Skeletal muscle satellite cell (primary cell): ENCODE data around the gene ZNF614.
A peak's percentile ranks its signal among the peaks of the same experiment; 100 is the strongest.
"Not testable (repeated sequence)": the region's sequence is repeated elsewhere in the genome, so short reads cannot be mapped to it uniquely, and the experiment has no call there.

Experiments used
- H3K27me3 ChIP-seq: 2 replicates; pipeline ENCODE4 v1.7.0; 2013; ENCODE audit warnings: low read length; ENCODE audit not compliant: control insufficient read depth, insufficient read depth
- H3K36me3 ChIP-seq: 2 replicates; pipeline ENCODE4 v1.7.0; 2013; ENCODE audit warnings: mild to moderate bottlenecking, control low read depth, low read length; ENCODE audit not compliant: insufficient read depth
- H3K4me1 ChIP-seq: 2 replicates; pipeline ENCODE4 v1.7.0; 2013; ENCODE audit warnings: low read length; ENCODE audit not compliant: control insufficient read depth, insufficient read depth
- H3K4me2 ChIP-seq: 2 replicates; pipeline ENCODE4 v1.7.0; 2013; ENCODE audit warnings: mild to moderate bottlenecking, low read length
- H3K4me3 ChIP-seq: 2 replicates; pipeline ENCODE4 v1.7.0; 2013; ENCODE audit warnings: low read length
- H3K9ac ChIP-seq: 2 replicates; pipeline ENCODE4 v1.7.0; 2013; ENCODE audit warnings: mild to moderate bottlenecking, low read depth, low read length, moderate library complexity
- H3K9me3 ChIP-seq: replicated peaks from 2 replicates; pipeline ENCODE4 v1.7.0; 2013; ENCODE audit warnings: mild to moderate bottlenecking, control low read depth, low read length

The ZNF614 gene

DNA sequence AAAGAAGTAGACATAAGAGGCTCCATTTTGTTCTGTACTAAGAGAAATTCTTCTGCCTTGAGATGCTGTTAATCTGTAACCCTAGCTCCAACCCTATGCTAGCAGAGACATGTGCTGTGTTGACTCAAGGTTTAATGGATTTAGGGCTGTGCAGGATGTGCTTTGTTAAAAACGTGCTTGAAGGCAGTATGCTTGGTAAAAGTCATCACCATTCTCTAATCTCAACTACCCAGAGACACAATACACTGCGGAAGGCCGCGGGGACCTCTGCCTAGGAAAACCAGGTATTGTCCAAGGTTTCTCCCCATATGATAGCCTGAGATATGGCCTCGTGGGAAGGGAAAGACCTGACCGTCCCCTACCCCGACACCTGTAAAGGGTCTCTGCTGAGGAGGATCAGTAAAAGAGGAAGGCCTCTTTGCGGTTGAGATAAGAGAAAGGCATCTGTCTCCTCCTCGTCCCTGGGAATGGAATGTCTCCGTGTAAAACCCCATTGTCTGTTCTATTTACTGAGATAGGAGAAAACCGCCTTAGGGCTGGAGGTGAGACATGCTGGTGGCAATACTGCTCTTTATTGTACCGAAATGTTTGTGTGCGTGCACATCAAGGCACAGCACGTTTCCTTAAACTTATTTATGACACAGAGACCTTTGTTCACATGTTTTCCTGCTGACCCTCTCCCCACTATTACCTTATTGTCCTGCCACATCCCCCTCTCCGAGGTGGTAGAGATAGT lies 1.8 kb downstream of the ZNF614 start:
- H3K4me1 ChIP-seq, H3K9ac ChIP-seq, H3K27me3 ChIP-seq, H3K9me3 ChIP-seq, H3K4me2 ChIP-seq, H3K4me3 ChIP-seq: not testable (repeated sequence)
- H3K36me3 ChIP-seq: peaks cover 36% of the 10 kb centered on the region

DNA sequence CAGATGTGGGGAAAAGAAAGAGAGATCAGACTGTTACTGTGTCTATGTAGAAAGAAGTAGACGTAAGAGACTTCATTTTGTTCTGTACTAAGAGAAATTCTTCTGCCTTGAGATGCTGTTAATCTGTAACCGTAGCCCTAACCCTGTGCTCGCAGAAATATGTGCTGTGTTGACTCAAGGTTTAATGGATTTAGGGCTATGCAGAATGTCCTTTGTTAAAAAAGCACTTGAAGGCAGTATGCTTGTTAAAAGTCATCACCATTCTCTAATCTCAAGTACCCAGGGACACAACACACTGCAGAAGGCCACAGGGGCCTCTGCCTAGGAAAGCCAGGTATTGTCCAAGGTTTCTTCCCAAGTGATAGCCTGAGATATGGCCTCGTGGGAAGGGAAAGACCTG lies 3.7 kb downstream of the ZNF614 start:
- not testable (repeated sequence) for H3K9ac ChIP-seq, H3K9me3 ChIP-seq, H3K4me2 ChIP-seq, H3K4me1 ChIP-seq, H3K27me3 ChIP-seq, H3K4me3 ChIP-seq
- peaks cover 55% of the 10 kb centered on the region for H3K36me3 ChIP-seq

DNA sequence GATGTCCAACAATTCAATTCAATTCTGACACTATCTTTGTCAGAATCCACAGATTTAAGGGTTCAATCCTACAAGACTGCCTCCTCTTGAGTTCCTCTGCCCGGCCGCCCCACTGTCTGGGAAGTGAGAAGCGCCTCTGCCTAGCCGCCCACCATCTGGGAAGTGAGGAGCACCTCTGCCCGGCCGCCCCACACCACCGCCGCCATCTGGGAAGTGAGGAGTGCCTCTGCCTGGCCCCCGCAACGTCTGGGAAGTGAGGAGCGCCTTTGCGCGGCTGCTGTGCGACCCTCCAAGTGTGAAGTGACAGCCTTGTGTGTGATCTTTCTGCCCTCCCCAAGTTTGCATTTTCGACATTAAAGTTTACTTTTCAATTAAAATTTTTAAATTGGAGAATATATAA lies 6.0 kb downstream of the ZNF614 start:
- no peaks in the 10 kb centered on the region for H3K27me3 ChIP-seq
- H3K9me3 ChIP-seq: peaks cover 12% of the 10 kb centered on the region
- H3K4me1 ChIP-seq: peaks cover under 1% of the 10 kb centered on the region
- peaks cover 76% of the 10 kb centered on the region for H3K36me3 ChIP-seq
- no peak overlapping the region for H3K4me2 ChIP-seq
- H3K9ac ChIP-seq: no peak overlapping the region
- H3K4me3 ChIP-seq: no peak overlapping the region

DNA sequence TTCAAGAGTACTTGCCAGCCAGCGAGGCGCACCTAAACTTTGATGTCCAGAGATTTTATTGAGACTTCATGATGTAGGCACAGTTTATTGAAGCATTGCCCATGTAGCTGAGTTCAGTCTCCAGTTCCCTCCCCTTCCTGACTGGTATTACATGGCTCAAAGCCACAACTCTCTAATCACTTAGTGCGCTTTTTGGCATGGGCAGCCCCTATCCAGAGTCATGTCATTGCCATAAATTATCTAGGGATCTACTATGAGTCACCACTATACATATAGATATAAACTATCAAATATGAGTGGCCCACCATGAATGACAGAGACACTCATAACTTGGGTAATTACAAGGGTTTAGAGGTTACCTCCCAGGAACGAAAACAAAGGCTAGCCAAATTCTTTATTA lies 7.7 kb downstream of the ZNF614 start:
- H3K4me1 ChIP-seq: no peaks in the 10 kb centered on the region
- no peak overlapping the region for H3K4me2 ChIP-seq
- peaks cover 87% of the 10 kb centered on the region for H3K36me3 ChIP-seq
- no peak overlapping the region for H3K9ac ChIP-seq
- H3K9me3 ChIP-seq: peaks cover 20% of the 10 kb centered on the region
- H3K4me3 ChIP-seq: no peak overlapping the region
- H3K27me3 ChIP-seq: no peaks in the 10 kb centered on the region

DNA sequence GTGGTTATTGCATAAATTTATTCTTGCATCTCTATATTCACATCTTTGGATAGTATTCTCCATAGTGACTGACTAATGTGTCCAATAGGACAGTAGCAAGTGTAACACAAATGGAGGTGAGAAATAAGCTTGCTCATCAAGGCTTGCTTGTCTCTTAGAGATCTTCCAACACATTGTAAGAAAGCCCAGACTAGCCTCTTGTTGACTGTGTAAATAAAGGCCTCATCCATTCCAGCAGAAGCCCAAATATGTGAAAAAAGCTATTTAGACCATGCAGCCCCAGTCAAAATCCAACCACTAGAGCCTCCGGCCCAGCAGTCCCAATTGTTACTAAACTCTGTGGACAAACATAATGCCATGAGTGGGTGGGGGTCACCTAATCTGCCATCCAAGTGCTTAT lies 17.5 kb downstream of the ZNF614 start:
- no peak overlapping the region for H3K4me3 ChIP-seq
- no peak overlapping the region for H3K9ac ChIP-seq
- peaks cover 19% of the 10 kb centered on the region for H3K36me3 ChIP-seq
- no peaks in the 10 kb centered on the region for H3K9me3 ChIP-seq
- H3K4me2 ChIP-seq: no peak overlapping the region
- no peaks in the 10 kb centered on the region for H3K4me1 ChIP-seq
- no peaks in the 10 kb centered on the region for H3K27me3 ChIP-seq

DNA sequence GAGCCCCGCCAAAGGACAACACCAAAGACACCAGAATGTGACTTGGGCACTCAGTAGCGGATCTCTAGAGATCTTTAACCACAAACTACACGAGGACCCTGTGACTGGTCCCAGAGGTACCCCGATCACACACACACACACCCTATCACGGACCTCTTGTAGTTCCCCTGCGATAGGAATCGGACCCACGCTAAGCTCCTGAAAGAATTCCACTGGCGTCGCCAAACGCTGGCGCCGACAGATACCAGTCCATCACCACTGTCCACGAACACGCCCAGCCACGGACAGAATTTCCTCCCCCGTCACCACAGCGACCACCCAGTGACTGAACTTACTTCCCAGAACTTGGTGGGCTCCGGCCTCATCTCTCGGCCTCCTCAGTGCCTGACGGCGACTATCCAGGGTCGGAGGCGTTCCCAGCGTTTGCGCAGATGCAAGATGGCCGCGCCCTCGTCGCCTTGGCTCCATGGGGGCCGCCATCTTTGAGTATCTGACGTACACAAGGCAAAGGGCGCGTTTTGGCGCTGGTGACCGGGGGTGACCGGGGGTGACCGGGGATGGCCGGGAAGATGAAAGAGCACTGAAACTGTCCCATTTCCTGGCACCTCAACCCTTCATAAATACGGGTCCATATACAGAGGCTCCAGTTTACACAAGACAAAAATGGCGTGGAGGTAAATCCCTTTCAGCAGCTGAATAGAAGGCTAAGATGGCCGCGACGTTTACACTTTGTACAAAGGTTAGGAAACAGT lies 20.2 kb downstream of the ZNF614 start, which contains the start of gene ZNF615:
Gene ZNF615, minus strand, starts transcription at position 406 of the 752 bp plus-strand sequence. CDS start 4,500 bp downstream, outside the sequence.
- no peaks in the 10 kb centered on the region for H3K27me3 ChIP-seq
- H3K9me3 ChIP-seq: no peaks in the 10 kb centered on the region
- H3K9ac ChIP-seq: peak within 1 kb of the TSS; percentile 90

DNA sequence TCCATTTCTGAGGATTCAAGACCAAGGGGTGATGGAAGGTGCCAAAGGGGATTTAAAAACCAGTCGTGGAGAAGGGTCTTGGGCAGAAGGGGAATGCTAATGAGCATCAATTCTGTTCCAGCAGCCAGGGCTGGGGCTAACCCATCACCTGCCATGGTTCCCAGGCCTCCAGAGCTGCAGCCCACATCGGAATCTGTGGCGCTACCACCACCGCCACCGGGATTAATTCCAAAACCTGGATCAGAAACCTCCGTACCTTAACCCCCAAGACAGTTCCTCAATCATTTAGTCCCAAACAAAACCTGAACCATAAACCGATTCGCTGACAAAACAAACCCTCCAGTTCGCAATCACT lies 20.8 kb downstream of the ZNF614 start:
- Histone ChIP-seq H3K4me1 (no peaks in the 10 kb centered on the region), H3K9me3 (no peaks in the 10 kb centered on the region), H3K4me3 (peak overlapping the region; percentile 98), H3K27me3 (no peaks in the 10 kb centered on the region), H3K9ac (peak overlapping the region; percentile 90), H3K4me2 (peak overlapping the region; percentile 94), H3K36me3 (peaks cover 6% of the 10 kb centered on the region)

More for the DNA sequence above, 20.2 kb downstream of the ZNF614 start, which contains the start of gene ZNF615:
- H3K4me1 ChIP-seq: no peaks in the 10 kb centered on the region
- peaks cover 9% of the 10 kb centered on the region for H3K36me3 ChIP-seq
- peak within 1 kb of the TSS; percentile 94 for H3K4me2 ChIP-seq
- peak within 1 kb of the TSS; percentile 98 for H3K4me3 ChIP-seq

DNA sequence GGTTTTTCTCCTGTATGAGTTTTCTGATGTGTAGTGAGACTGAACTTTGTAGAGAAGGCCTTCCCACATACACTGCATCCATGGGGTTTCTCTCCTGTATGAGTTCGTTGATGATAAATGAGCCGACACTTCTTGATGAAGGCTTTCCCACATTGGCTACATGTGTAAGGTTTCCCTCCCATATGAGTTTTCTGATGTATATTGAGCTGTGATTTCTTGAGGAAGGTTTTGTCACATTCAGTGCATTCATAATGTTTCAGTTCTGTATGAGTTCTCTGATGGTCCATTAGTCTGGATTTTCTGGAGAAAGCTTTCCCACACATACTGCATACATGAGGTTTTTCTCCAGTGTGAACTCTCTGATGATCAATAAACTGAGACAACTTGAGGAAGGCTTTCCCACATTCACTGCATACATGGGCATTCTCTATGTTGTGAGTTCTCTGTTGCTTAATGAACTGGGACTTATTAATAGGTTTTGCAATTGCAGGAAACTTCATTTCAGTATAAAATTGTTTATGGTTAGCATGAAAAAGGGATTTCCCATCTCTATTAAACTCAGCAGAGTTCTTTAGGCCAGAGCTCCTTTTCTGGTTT lies 34.0 kb downstream of the ZNF614 start:
- H3K27me3 ChIP-seq: no peaks in the 10 kb centered on the region
- H3K4me1 ChIP-seq: no peaks in the 10 kb centered on the region
- H3K9me3 ChIP-seq: peaks cover 55% of the 10 kb centered on the region
- no peak overlapping the region for H3K4me3 ChIP-seq
- no peak overlapping the region for H3K4me2 ChIP-seq
- H3K9ac ChIP-seq: no peak overlapping the region
- peaks cover 65% of the 10 kb centered on the region for H3K36me3 ChIP-seq

DNA sequence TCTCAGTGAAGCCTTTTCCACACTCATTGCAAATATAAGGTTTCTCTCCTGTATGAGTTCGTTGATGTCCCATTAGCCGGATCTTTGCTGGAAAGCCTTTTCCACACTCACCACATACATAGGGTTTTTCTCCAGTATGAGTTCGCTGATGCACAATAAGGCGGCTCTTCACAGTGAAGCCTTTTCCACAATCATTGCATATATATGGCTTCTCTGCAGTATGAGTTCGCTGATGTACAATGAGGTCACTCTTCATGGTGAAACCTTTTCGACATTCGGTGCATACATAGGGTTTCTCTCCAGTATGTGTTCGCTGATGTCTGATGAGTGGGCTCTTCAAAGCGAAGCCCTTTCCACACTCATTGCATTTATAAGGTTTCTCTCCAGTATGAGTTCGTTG lies 34.8 kb downstream of the ZNF614 start:
- Histone ChIP-seq H3K4me2 (no peak overlapping the region), H3K9me3 (peaks cover 58% of the 10 kb centered on the region), H3K9ac (no peak overlapping the region), H3K27me3 (no peaks in the 10 kb centered on the region), H3K4me1 (no peaks in the 10 kb centered on the region), H3K36me3 (peaks cover 57% of the 10 kb centered on the region), H3K4me3 (no peak overlapping the region)

DNA sequence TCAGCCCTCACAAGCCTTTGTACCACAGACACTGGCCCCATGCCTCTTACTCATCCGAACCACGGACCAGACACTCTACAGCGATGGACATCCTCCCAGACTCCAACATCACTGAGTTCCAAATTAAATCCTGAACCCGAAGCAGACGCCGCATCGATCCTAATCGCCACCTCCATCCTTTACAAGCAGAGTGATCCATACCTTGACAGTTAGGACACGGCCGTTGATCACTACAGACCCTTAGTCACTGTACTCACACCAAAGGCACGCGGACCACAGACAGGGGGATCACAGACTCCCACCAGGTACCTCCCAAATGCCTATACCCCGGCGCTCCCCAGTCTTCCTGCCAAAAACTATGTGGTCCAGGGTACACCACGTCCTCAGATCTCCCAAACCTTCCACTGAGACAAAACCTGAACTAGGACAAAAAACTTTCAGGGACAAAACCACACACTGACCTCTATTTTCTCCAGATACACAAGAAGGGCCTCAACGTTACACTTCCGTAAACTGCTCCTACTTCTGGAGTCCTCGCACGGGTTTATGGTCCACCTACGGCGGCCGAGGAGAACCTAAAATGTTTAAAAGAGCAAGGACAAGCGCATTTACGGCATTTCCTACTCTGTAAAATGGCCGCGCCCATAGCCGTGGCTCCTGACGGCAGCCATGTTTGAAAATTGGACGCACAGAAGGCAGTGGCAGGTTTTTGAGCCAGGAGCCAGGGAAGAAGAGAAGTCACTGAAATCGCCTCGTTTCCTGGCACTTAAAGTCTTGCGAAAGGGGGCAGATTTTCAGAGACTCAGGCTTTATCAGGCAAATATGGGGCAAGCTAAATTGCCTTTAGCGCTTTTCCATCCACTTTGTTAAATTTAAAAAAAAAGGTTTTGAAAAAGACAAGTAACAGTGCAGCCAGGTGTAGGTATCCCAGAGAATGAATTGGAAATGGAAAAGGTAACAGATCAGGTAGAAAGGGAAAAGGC lies 41.6 kb downstream of the ZNF614 start, which contains the start of gene ZNF350:
Gene ZNF350, minus strand, starts transcription at position 532 of the 983 bp plus-strand sequence. CDS start 12,480 bp downstream, outside the sequence.
- peaks cover 16% of the 10 kb centered on the region for H3K9me3 ChIP-seq
- no peaks in the 10 kb centered on the region for H3K4me1 ChIP-seq
- no peaks in the 10 kb centered on the region for H3K27me3 ChIP-seq
- peak within 1 kb of the TSS; percentile 87 for H3K4me2 ChIP-seq
- peak within 1 kb of the TSS; percentile 89 for H3K4me3 ChIP-seq
- no peaks in the 10 kb centered on the region for H3K36me3 ChIP-seq
- peak within 1 kb of the TSS; percentile 94 for H3K9ac ChIP-seq

DNA sequence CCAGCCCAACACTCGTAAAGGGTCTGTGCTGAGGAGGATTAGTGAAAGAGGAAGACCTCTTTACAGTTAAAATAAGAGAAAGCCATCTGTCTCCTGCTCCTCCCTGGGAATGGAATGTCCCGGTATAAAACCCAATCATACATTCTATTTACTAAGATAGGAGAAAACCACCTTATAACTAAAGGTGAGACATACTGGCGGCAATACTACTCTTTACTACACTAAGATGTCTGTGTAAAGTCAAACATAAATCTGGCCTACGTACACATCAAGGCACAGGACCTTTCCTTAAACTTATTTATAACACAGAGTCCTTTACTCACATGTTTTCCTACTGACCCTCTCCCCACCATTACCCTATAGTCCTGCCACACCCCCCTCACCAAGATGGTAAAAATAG lies 44.8 kb downstream of the ZNF614 start:
- no peaks in the 10 kb centered on the region for H3K4me1 ChIP-seq
- H3K9ac ChIP-seq: no peak overlapping the region
- peaks cover 8% of the 10 kb centered on the region for H3K9me3 ChIP-seq
- H3K27me3 ChIP-seq: no peaks in the 10 kb centered on the region
- no peak overlapping the region for H3K4me3 ChIP-seq
- H3K4me2 ChIP-seq: no peak overlapping the region
- H3K36me3 ChIP-seq: no peaks in the 10 kb centered on the region
